PC-3 (cell line): ENCODE measurements around the gene GRK1.

Source experiments
- EZH2 ChIP-seq: fragments of 300-600 bp; sonication (generic); IDR thresholded peaks from one replicate; pipeline ENCODE4 v1.6.1; 2017; ENCODE audit warnings: antibody characterized with exemption, mild to moderate bottlenecking, low read length; ENCODE audit not compliant: unreplicated experiment
- EZH2phosphoT487 ChIP-seq: fragments of 300-600 bp; sonication (generic); IDR thresholded peaks from 2 replicates; pipeline ENCODE4 v1.6.1; 2018; ENCODE audit warnings: mild to moderate bottlenecking, antibody characterized with exemption, low read length, borderline replicate concordance
- TF ChIP-seq, protein P1 (sequence below): fragments of 300-600 bp; sonication (generic); conservative IDR thresholded peaks from 2 replicates; pipeline ENCODE4 v1.5.1; 2017; ENCODE audit warnings: antibody characterized with exemption, low read depth, mild to moderate bottlenecking, low read length

DNA sequence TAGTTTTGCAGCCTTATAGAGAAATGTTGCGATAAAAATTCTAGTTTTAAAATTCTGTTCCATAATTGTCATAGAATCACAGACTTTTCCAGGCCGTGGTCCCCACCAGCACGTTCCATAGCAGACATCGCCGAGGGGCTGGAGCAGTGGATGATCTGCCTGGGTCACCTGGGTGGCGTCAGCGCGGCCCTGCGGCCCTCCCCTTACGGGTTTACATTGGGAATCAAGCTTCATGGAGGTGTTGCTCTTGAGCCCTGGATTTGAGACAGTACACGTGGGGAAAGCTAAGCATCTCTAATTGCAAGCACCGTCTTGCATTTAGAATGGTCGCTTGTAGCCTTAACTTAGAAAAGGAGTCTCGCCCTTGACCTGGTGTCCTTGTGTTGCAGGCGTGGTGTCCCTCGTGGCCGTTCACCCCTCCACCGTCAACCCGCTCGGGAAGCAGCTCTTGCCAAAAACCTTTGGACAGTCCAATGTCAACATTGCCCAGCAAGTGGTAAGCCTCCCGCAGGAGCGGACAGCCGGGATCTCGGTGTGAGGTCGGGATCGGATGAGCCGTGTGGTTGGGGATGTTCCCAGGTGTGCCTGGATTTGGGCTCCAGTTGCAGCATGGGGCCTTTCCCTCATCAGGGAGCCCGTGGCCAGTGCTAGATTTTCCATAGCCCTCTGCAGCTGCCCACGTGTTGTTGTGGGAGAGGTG, 44.1 kb upstream of the GRK1 start:
- TF ChIP-seq, protein P1, sequence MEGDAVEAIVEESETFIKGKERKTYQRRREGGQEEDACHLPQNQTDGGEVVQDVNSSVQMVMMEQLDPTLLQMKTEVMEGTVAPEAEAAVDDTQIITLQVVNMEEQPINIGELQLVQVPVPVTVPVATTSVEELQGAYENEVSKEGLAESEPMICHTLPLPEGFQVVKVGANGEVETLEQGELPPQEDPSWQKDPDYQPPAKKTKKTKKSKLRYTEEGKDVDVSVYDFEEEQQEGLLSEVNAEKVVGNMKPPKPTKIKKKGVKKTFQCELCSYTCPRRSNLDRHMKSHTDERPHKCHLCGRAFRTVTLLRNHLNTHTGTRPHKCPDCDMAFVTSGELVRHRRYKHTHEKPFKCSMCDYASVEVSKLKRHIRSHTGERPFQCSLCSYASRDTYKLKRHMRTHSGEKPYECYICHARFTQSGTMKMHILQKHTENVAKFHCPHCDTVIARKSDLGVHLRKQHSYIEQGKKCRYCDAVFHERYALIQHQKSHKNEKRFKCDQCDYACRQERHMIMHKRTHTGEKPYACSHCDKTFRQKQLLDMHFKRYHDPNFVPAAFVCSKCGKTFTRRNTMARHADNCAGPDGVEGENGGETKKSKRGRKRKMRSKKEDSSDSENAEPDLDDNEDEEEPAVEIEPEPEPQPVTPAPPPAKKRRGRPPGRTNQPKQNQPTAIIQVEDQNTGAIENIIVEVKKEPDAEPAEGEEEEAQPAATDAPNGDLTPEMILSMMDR = no peak
- TF ChIP-seq EZH2phosphoT487 (no peak), EZH2 (no peak)
